ENCODE measurements around the gene ADAMTS10. TPM values are rescaled to one million over a fixed set of nuclear protein-coding genes. Genes with fewer than 3 reads are reported as not detected.

ADAMTS10 gene
- total and polyA plus RNA-seq, 2 of the 8 experiments (the other 6 are each of a cell fraction or from before 2014, with no cell fraction given): 6.9 to 17.4 TPM

DNA sequence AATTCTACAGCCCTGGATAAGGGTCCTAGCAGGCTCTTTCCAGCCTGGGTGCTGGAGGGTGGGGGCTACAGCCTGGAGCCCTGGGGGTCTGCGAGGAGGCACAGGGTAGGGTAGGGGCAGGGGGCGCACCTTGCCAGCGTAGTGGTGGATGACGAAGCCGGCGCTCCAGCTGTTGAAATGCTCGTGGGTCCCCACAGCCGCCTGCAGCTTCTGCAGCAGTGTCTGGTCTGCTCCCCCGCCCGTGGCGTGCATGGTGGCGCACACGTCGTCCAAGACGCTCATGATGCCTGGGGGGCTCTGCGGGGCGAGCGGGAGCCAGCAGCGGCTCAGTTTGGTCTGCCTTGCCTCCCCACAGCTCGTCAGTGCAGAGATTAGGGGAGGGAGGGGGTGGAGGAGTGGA, 66.3 kb downstream of the ADAMTS10 start (continued):
- TF ChIP-seq BACH1 (IDR thresholded peaks at IDR 0.05; ENCODE audit: low read length) (no peak), GTF2F1 (IDR thresholded peaks at IDR 0.05; ENCODE audit: borderline replicate concordance, low read depth, low read length) (no peak), HDAC2 (IDR thresholded peaks at IDR 0.05; ENCODE audit: borderline replicate concordance in 1 of 2, low read depth in 2 of 2, low read length in 2 of 2) (no peak), HDAC6 (IDR thresholded peaks at IDR 0.05; ENCODE audit: low read depth, low read length) (no peak), SP4 (IDR thresholded peaks at IDR 0.05; ENCODE audit: low read length) (no peak), MAFK (IDR thresholded peaks at IDR 0.05; ENCODE audit: low read depth, low read length) (no peak)
